Uterus (tissue), 2 donors: ENCODE measurements around the gene PROK1.

ENCODE experiments used
- CTCF ChIP-seq, 4 experiments: fragments of 200-600 bp in 2 of 4; fragments of 450-650 bp in 2 of 4; sonication (generic) in 2 of 4; IDR thresholded peaks; one replicate each; pipeline ENCODE4 v1.5.1; 2016 to 2019; ENCODE audit warnings: antibody characterized with exemption in 4 of 4, mild to moderate bottlenecking in 2 of 4, moderate library complexity in 1 of 4
- POLR2A ChIP-seq, 2 donors: fragments of 450-650 bp; IDR thresholded peaks; one replicate each; pipeline ENCODE4 v1.6.1; 2016; ENCODE audit warnings: antibody characterized with exemption in 2 of 2, mild to moderate bottlenecking in 1 of 2, moderate library complexity in 1 of 2

DNA sequence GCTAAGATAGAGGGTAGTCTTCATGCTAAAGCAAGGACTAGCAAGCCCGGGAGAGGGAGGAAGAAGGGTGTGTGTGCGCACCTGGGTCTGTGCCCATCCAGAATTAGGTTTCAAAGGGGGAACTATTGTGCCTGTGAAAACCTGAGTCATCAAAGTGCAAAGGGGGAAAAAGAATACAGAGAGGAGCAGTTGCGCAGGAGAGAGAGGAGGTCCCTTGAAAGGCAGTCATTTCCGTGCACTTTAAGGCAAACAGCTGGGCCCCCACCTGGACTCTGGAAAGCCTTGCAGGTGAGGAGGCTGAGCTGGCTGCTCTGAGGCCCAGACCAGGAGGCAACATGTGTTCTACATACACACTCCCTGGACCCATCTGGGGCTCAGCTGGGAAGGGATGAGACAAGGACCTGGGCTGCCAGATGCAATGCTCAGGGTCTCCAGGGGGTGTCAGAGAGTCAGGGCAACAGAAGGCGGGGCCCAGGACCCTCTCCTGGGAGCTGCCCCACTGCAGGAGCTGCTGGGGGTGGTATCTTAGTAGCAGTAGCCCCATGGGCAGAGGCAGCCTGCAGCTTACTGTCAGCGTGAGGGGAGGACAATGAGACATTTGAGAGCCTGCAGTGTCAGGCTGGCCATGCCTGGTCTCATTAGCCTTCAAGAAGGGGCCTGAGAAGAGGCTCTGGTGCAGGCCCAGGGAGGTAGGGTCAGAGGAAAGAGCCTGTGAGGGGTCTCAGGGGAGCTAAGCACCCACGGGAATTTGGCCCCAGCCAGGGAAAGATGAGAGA is 14.3 kb downstream of the PROK1 start:
- TF ChIP-seq CTCF (IDR thresholded peaks at IDR 0.05) (no peak), POLR2A (IDR thresholded peaks at IDR 0.05) (no peak)
